H9 (cell line): ENCODE results near the gene EML4. TPM values are rescaled to one million over a fixed set of nuclear protein-coding genes. Genes with fewer than 3 reads are reported as not detected.

Source experiments
- DNase-seq: peaks from one replicate; pipeline ENCODE4 v3.0.0-alpha.2; 2017
- H2AFZ ChIP-seq: one replicate; pipeline ENCODE4 v1.6.1; 2013; ENCODE audit warnings: mild to moderate bottlenecking, low read length, control low read depth, moderate library complexity
- H2AK5ac ChIP-seq: 2 replicates; pipeline ENCODE4 v1.6.1; 2013; ENCODE audit warnings: low read length, control low read depth, mixed read lengths; ENCODE audit not compliant: insufficient read length
- H2BK120ac ChIP-seq: one replicate; pipeline ENCODE4 v1.6.1; 2013; ENCODE audit warnings: low read depth, mild to moderate bottlenecking, low read length, control low read depth, inconsistent platforms; ENCODE audit not compliant: poor library complexity, severe bottlenecking
- H2BK12ac ChIP-seq: 2 replicates; pipeline ENCODE4 v1.6.1; 2013; ENCODE audit warnings: low read length, control low read depth, mixed read lengths, low read depth; ENCODE audit not compliant: insufficient read length
- H2BK15ac ChIP-seq: 2 replicates; pipeline ENCODE4 v1.6.1; 2013; ENCODE audit warnings: low read depth, low read length, control low read depth
- H2BK20ac ChIP-seq: one replicate; pipeline ENCODE4 v1.6.1; 2013; ENCODE audit warnings: low read depth, mild to moderate bottlenecking, low read length, control low read depth, inconsistent platforms; ENCODE audit not compliant: poor library complexity, severe bottlenecking
- H2BK5ac ChIP-seq: 2 replicates; pipeline ENCODE4 v1.6.1; 2013; ENCODE audit warnings: low read length, control low read depth, mixed read lengths; ENCODE audit not compliant: insufficient read length
- H3K14ac ChIP-seq: 2 replicates; pipeline ENCODE4 v1.6.1; 2013; ENCODE audit warnings: low read length, control low read depth; ENCODE audit not compliant: insufficient read depth
- H3K18ac ChIP-seq: 2 replicates; pipeline ENCODE4 v1.6.1; 2013; ENCODE audit warnings: low read depth, mild to moderate bottlenecking, mixed read lengths, low read length, control low read depth; ENCODE audit not compliant: insufficient read length
- H3K23ac ChIP-seq: 2 replicates; pipeline ENCODE4 v1.6.1; 2013; ENCODE audit warnings: low read length, control low read depth, mixed read lengths, low read depth; ENCODE audit not compliant: insufficient read length
- H3K23me2 ChIP-seq: 2 replicates; pipeline ENCODE4 v1.6.1; 2013; ENCODE audit warnings: low read depth, mild to moderate bottlenecking, mixed read lengths, low read length, control low read depth; ENCODE audit not compliant: insufficient read length, poor library complexity, severe bottlenecking
- H3K27ac ChIP-seq: 2 replicates; pipeline ENCODE4 v1.5.1; 2013; ENCODE audit warnings: low read length, control low read depth, mixed read lengths, low read depth; ENCODE audit not compliant: insufficient read length
- H3K27me3 ChIP-seq: 2 replicates; pipeline ENCODE4 v1.6.1; 2013; ENCODE audit warnings: low read length, control low read depth, inconsistent platforms; ENCODE audit not compliant: insufficient read depth
- H3K4ac ChIP-seq: 2 replicates; pipeline ENCODE4 v1.6.1; 2013; ENCODE audit warnings: low read depth, mild to moderate bottlenecking, control low read depth, inconsistent platforms, low read length, moderate library complexity
- H3K4me1 ChIP-seq: 2 replicates; pipeline ENCODE4 v1.6.1; 2013; ENCODE audit warnings: low read length, control low read depth, inconsistent platforms; ENCODE audit not compliant: insufficient read depth
- H3K4me2 ChIP-seq: 2 replicates; pipeline ENCODE4 v1.6.1; 2013; ENCODE audit warnings: low read length, control low read depth, mixed read lengths; ENCODE audit not compliant: insufficient read length, insufficient read depth
- H3K56ac ChIP-seq: 2 replicates; pipeline ENCODE4 v1.6.1; 2013; ENCODE audit warnings: low read depth, mild to moderate bottlenecking, mixed read lengths, low read length, control low read depth; ENCODE audit not compliant: insufficient read length
- H3K79me1 ChIP-seq: 2 replicates; pipeline ENCODE4 v1.6.1; 2013; ENCODE audit warnings: low read depth, mild to moderate bottlenecking, moderate library complexity, low read length, control low read depth, inconsistent platforms; ENCODE audit not compliant: insufficient read depth, poor library complexity, severe bottlenecking
- H3K79me2 ChIP-seq: 2 replicates; pipeline ENCODE4 v1.6.1; 2013; ENCODE audit warnings: low read length, control low read depth, inconsistent platforms; ENCODE audit not compliant: insufficient read depth
- H3K9ac ChIP-seq: 2 replicates; pipeline ENCODE4 v1.6.1; 2013; ENCODE audit warnings: low read length, control low read depth, mixed read lengths; ENCODE audit not compliant: insufficient read length; ENCODE audit errors: extremely low read depth
- H3K9me3 ChIP-seq: one replicate; pipeline ENCODE4 v1.6.1; 2013; ENCODE audit warnings: low read depth, low read length, inconsistent platforms; ENCODE audit not compliant: control insufficient read depth
- H3T11ph ChIP-seq: one replicate; pipeline ENCODE4 v1.6.1; 2013; ENCODE audit warnings: mild to moderate bottlenecking, low read length, control low read depth, inconsistent platforms
- H4K20me1 ChIP-seq: one replicate; pipeline ENCODE4 v1.6.1; 2013; ENCODE audit not compliant: control insufficient read depth, insufficient read length, insufficient read depth
- H4K5ac ChIP-seq: 2 replicates; pipeline ENCODE4 v1.6.1; 2013; ENCODE audit warnings: low read depth, mild to moderate bottlenecking, mixed read lengths, low read length, control low read depth; ENCODE audit not compliant: insufficient read length
- H4K8ac ChIP-seq: replicated peaks from 2 replicates; pipeline ENCODE4 v1.6.1; 2013; ENCODE audit warnings: low read length, control low read depth, mixed read lengths, low read depth; ENCODE audit not compliant: insufficient read length
- H4K91ac ChIP-seq: 2 replicates; pipeline ENCODE4 v1.6.1; 2013; ENCODE audit warnings: low read depth, mild to moderate bottlenecking, moderate library complexity, mixed read lengths, low read length, control low read depth; ENCODE audit not compliant: insufficient read length
- H3K27ac Mint-ChIP-seq, 3 experiments: 2 replicates in 2 of 3; 3 replicates in 1 of 3; pipeline ENCODE4 v1.8.0; 2020 to 2021; ENCODE audit warnings: mixed read lengths in 3 of 3, mild to moderate bottlenecking in 1 of 3, moderate library complexity in 1 of 3
- H3K27me3 Mint-ChIP-seq: 2 replicates; pipeline ENCODE4 v1.8.0; 2021; ENCODE audit warnings: low read depth, mild to moderate bottlenecking, moderate library complexity, mixed read lengths
- H3K36me3 Mint-ChIP-seq, 3 experiments: 2 replicates in 2 of 3; 3 replicates in 1 of 3; pipeline ENCODE4 v1.8.0; 2020 to 2021; ENCODE audit warnings: low read depth in 3 of 3, mixed read lengths in 3 of 3; ENCODE audit not compliant: insufficient read depth in 1 of 3
- H3K4me1 Mint-ChIP-seq, 2 experiments: 2 replicates each; pipeline ENCODE4 v1.8.0; 2020; ENCODE audit warnings: mixed read lengths in 2 of 2
- H3K4me3 Mint-ChIP-seq, 2 experiments: 2 replicates in 1 of 2; 3 replicates in 1 of 2; pipeline ENCODE4 v1.8.0; 2020 to 2021; ENCODE audit warnings: mild to moderate bottlenecking in 2 of 2, mixed read lengths in 2 of 2, moderate library complexity in 1 of 2
- H3K9me3 Mint-ChIP-seq, 2 experiments: 2 replicates in 1 of 2; 3 replicates in 1 of 2; pipeline ENCODE4 v1.8.0; 2020; ENCODE audit warnings: mild to moderate bottlenecking in 2 of 2, mixed read lengths in 2 of 2, moderate library complexity in 1 of 2
- WGBS: extraction: QIAGEN DNeasy Blood & Tissue Kit; methylation state at CpG from one replicate; pipeline ENCODE4 v1.1.7; 2013; ENCODE audit warnings: missing lambda C conversion rate, low lambda C conversion rate, mixed read lengths; ENCODE audit not compliant: insufficient read length; ENCODE audit errors: extremely low coverage; 5-methylcytosine and 5-hydroxymethylcytosine counted together
- total RNA-seq: library from RNA; stranded (reverse); gene quantifications from 2 replicates; pipeline ENCODE4 v1.2.1, GENCODE V29; 2021
- TF ChIP-seq, protein P1 (sequence below): fragments of 200-600 bp; sonication (generic); conservative IDR thresholded peaks from 3 replicates; pipeline ENCODE4 v1.8.0; 2021; ENCODE audit warnings: antibody characterized with exemption, mild to moderate bottlenecking

The EML4 gene
- total RNA-seq, 1 experiment from 2014 or later: 68.6 TPM

DNA sequence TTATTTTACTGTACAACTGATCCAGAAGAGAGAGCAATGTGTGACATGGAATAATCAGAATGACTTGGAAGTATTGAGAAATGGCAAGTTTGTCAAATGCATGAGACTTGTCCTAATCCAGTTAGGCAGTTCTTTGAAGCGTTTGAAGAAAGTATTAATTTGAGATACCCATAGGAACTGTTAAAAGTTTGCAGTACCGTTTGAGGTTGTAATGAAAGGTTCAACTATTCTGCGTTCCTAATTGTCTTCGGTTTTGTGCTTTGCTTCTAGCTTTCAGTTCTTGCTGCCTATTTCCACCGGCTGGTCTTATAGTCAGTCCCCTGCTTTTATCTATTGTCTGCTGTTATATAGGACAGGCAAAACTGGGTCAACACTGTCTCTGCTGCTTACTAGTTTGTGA, 150.1 kb downstream of the EML4 start:
- H2BK5ac ChIP-seq: no peak overlapping the region
- H3K23ac ChIP-seq: no peak overlapping the region
- H3K4ac ChIP-seq: no peak overlapping the region
- no peaks in the 10 kb centered on the region for H4K20me1 ChIP-seq
- H3K36me3 Mint-ChIP-seq: peaks cover 17 to 29% (median 20%) of the 10 kb centered on the region in 3 experiments; a peak in 6 of 7 replicates
- H3K4me1 Mint-ChIP-seq: no peaks in the 10 kb centered on the region
- no peak overlapping the region for H4K5ac ChIP-seq
- no peak overlapping the region for H3K18ac ChIP-seq
- no peaks in the 10 kb centered on the region for H3K9me3 ChIP-seq
- no peak overlapping the region for H3K27ac ChIP-seq
- no peak overlapping the region for H2BK15ac ChIP-seq
- H3K4me2 ChIP-seq: no peak overlapping the region
- H3K9me3 Mint-ChIP-seq: no peaks in the 10 kb centered on the region
- no peak overlapping the region for H2BK120ac ChIP-seq
- no peak overlapping the region for H3K4me3 Mint-ChIP-seq
- no peak overlapping the region for H3K27ac Mint-ChIP-seq
- H3K27me3 Mint-ChIP-seq: no peaks in the 10 kb centered on the region
- H3K79me2 ChIP-seq: no peaks in the 10 kb centered on the region
- no peaks in the 10 kb centered on the region for H3K79me1 ChIP-seq
- no peak overlapping the region for H3K14ac ChIP-seq
- no peak for DNase-seq
- H3K27me3 ChIP-seq: no peaks in the 10 kb centered on the region
- no peak overlapping the region for H3K56ac ChIP-seq
- no peak overlapping the region for H4K91ac ChIP-seq
- H4K8ac ChIP-seq: no peak overlapping the region
- WGBS: no CpG with 5 or more reads among the region's 5 CpGs
- H2AK5ac ChIP-seq: no peak overlapping the region
- H3K4me1 ChIP-seq: no peaks in the 10 kb centered on the region
- TF ChIP-seq, protein P1, sequence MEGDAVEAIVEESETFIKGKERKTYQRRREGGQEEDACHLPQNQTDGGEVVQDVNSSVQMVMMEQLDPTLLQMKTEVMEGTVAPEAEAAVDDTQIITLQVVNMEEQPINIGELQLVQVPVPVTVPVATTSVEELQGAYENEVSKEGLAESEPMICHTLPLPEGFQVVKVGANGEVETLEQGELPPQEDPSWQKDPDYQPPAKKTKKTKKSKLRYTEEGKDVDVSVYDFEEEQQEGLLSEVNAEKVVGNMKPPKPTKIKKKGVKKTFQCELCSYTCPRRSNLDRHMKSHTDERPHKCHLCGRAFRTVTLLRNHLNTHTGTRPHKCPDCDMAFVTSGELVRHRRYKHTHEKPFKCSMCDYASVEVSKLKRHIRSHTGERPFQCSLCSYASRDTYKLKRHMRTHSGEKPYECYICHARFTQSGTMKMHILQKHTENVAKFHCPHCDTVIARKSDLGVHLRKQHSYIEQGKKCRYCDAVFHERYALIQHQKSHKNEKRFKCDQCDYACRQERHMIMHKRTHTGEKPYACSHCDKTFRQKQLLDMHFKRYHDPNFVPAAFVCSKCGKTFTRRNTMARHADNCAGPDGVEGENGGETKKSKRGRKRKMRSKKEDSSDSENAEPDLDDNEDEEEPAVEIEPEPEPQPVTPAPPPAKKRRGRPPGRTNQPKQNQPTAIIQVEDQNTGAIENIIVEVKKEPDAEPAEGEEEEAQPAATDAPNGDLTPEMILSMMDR: no peak
- H3K9ac ChIP-seq: no peak overlapping the region
- H2BK20ac ChIP-seq: no peak overlapping the region
- H3K23me2 ChIP-seq: no peaks in the 10 kb centered on the region
- no peak overlapping the region for H2BK12ac ChIP-seq
- no peak overlapping the region for H2AFZ ChIP-seq
- H3T11ph ChIP-seq: no peak overlapping the region
